Erythroblast (primary cell): ENCODE measurements around the gene GATD1.

Experiments
- GATA1 ChIP-seq: IDR thresholded peaks from 2 replicates; pipeline ENCODE4 v1.6.1; 2011; ENCODE audit warnings: low read depth, mild to moderate bottlenecking, control low read depth, low read length, moderate library complexity
- POLR2A ChIP-seq: IDR thresholded peaks from 2 replicates; pipeline ENCODE4 v1.6.1; 2011; ENCODE audit warnings: mild to moderate bottlenecking, low read length

- no peak for TF ChIP-seq POLR2A
- TF ChIP-seq GATA1, result no peak
Measured at GRCh38 chr11:790721-791564, 13.7 kb upstream of the GATD1 start.
